ENCODE results near the gene PDCD4.

The PDCD4 gene

GRCh38 chr10:110944792-110945396 is 73.2 kb downstream of the PDCD4 start:
- in situ Hi-C loops (cut with HindIII; ENCODE audit: low sequenced_read_pairs) = no loop called here
- H3K4me3 ChIP-seq (ENCODE audit: low read depth, low read length) = no peak overlapping the region
- peak; percentile 34 for DNase-seq (ENCODE audit: low read depth, low spot score)
- TF ChIP-seq CTCF (IDR thresholded peaks at IDR 0.05; ENCODE audit: low read depth, low read length) = no peak

- H3K4me3 ChIP-seq (ENCODE audit: low read depth, low read length) = no peak overlapping the region
- in situ Hi-C loops (cut with HindIII; ENCODE audit: low sequenced_read_pairs) = no loop called here
- peak; percentile 6 for DNase-seq (ENCODE audit: low read depth, low spot score)
- TF ChIP-seq CTCF (IDR thresholded peaks at IDR 0.05; ENCODE audit: low read depth, low read length) = no peak
Observed at GRCh38 chr10:110946496-110946895, 74.8 kb downstream of the PDCD4 start.

- DNase-seq (ENCODE audit: low read depth, low spot score) = peak; percentile 33
- in situ Hi-C loops (cut with HindIII; ENCODE audit: low sequenced_read_pairs) = no loop called here
- H3K4me3 ChIP-seq (ENCODE audit: low read depth, low read length) = no peak overlapping the region
- TF ChIP-seq CTCF (IDR thresholded peaks at IDR 0.05; ENCODE audit: low read depth, low read length) = no peak
Observed at GRCh38 chr10:110947061-110947595, 75.4 kb downstream of the PDCD4 start.
